Neural cell (in vitro differentiated cells): ENCODE data around the gene PDE6C.

Experiments used
- EP300 ChIP-seq: fragments of 450-650 bp; conservative IDR thresholded peaks from 2 replicates; pipeline ENCODE4 v1.6.1; 2014; ENCODE audit warnings: antibody characterized with exemption, mild to moderate bottlenecking, moderate library complexity; ENCODE audit not compliant: poor library complexity, severe bottlenecking
- EZH2 ChIP-seq: fragments of 200-600, 300-800 bp; shearing (Covaris generic), sonication (generic); IDR thresholded peaks from 2 replicates; pipeline ENCODE4 v1.6.1; 2014; ENCODE audit warnings: antibody characterized with exemption, low read length, borderline replicate concordance, mild to moderate bottlenecking; ENCODE audit not compliant: insufficient read depth, poor library complexity, severe bottlenecking
- MXI1 ChIP-seq: fragments of 450-650 bp; conservative IDR thresholded peaks from 2 replicates; pipeline ENCODE4 v1.6.1; 2014; ENCODE audit warnings: antibody characterized with exemption, mild to moderate bottlenecking; ENCODE audit not compliant: poor library complexity, severe bottlenecking
- POLR2AphosphoS5 ChIP-seq: IDR thresholded peaks from 2 replicates; pipeline ENCODE4 v1.6.1; 2012
- RAD21 ChIP-seq: fragments of 450-650 bp; conservative IDR thresholded peaks from 2 replicates; pipeline ENCODE4 v1.6.1; 2014; ENCODE audit warnings: antibody characterized with exemption, mild to moderate bottlenecking, moderate library complexity
- TAF1 ChIP-seq: IDR thresholded peaks from 2 replicates; pipeline ENCODE4 v1.6.1; 2012; ENCODE audit warnings: low read depth
- TF ChIP-seq, protein P1 (sequence below): fragments of 450-650 bp; IDR thresholded peaks from 2 replicates; pipeline ENCODE4 v1.5.1; 2014; ENCODE audit warnings: antibody characterized with exemption, mild to moderate bottlenecking, moderate library complexity; ENCODE audit not compliant: poor library complexity, severe bottlenecking
- TF ChIP-seq, protein P2 (sequence below): IDR thresholded peaks from 2 replicates; pipeline ENCODE4 v1.6.1; 2012; ENCODE audit warnings: borderline replicate concordance

DNA sequence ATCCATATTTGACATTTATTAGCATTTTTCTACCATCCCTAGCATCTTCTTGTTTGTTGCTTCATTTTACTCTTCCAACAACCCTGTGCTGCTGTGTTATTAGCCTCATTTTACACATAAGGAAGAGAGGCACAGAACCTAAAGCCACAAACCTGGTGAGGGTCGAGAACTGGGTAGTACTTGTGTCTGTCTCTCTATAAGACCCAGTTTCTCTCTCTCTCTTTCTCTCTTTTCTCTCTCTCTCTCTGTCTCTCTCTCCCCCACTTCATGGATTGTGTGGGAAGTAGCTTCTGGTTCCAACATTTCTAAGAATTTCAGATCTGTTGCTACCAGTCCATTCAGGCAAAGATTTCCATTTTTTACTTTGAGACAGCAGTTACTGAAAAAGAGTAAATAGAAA, 91.5 kb downstream of the PDE6C start:
- TF ChIP-seq, protein P1, sequence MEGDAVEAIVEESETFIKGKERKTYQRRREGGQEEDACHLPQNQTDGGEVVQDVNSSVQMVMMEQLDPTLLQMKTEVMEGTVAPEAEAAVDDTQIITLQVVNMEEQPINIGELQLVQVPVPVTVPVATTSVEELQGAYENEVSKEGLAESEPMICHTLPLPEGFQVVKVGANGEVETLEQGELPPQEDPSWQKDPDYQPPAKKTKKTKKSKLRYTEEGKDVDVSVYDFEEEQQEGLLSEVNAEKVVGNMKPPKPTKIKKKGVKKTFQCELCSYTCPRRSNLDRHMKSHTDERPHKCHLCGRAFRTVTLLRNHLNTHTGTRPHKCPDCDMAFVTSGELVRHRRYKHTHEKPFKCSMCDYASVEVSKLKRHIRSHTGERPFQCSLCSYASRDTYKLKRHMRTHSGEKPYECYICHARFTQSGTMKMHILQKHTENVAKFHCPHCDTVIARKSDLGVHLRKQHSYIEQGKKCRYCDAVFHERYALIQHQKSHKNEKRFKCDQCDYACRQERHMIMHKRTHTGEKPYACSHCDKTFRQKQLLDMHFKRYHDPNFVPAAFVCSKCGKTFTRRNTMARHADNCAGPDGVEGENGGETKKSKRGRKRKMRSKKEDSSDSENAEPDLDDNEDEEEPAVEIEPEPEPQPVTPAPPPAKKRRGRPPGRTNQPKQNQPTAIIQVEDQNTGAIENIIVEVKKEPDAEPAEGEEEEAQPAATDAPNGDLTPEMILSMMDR = no peak
- TF ChIP-seq, protein P2, sequence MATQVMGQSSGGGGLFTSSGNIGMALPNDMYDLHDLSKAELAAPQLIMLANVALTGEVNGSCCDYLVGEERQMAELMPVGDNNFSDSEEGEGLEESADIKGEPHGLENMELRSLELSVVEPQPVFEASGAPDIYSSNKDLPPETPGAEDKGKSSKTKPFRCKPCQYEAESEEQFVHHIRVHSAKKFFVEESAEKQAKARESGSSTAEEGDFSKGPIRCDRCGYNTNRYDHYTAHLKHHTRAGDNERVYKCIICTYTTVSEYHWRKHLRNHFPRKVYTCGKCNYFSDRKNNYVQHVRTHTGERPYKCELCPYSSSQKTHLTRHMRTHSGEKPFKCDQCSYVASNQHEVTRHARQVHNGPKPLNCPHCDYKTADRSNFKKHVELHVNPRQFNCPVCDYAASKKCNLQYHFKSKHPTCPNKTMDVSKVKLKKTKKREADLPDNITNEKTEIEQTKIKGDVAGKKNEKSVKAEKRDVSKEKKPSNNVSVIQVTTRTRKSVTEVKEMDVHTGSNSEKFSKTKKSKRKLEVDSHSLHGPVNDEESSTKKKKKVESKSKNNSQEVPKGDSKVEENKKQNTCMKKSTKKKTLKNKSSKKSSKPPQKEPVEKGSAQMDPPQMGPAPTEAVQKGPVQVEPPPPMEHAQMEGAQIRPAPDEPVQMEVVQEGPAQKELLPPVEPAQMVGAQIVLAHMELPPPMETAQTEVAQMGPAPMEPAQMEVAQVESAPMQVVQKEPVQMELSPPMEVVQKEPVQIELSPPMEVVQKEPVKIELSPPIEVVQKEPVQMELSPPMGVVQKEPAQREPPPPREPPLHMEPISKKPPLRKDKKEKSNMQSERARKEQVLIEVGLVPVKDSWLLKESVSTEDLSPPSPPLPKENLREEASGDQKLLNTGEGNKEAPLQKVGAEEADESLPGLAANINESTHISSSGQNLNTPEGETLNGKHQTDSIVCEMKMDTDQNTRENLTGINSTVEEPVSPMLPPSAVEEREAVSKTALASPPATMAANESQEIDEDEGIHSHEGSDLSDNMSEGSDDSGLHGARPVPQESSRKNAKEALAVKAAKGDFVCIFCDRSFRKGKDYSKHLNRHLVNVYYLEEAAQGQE = no peak
- no peak for TF ChIP-seq POLR2AphosphoS5
- TF ChIP-seq EP300 = no peak
- TF ChIP-seq TAF1 = no peak
- no peak for TF ChIP-seq RAD21
- no peak for TF ChIP-seq EZH2
- no peak for TF ChIP-seq MXI1
